Measurements from ENCODE around the gene CD200.

GRCh38 chr3:112407888-112408702 lies 75.1 kb downstream of the CD200 start:
- TF ChIP-seq CTCF (IDR thresholded peaks at IDR 0.05; ENCODE audit: low read depth, low read length, missing input control) (no peak), RAD21 (IDR thresholded peaks at IDR 0.05) (no peak), TAF1 (conservative IDR thresholded peaks at IDR 0.05) (no peak), REST (IDR thresholded peaks at IDR 0.05) (no peak), ZBTB33 (IDR thresholded peaks at IDR 0.05) (no peak), SP1 (IDR thresholded peaks at IDR 0.05) (no peak)
